ENCODE results near the gene STK24.

Gene STK24

GRCh38 chr13:98505217-98505616, 71.7 kb downstream of the STK24 start:
- no peak overlapping the region for H2AFZ ChIP-seq (ENCODE audit: low read depth, low read length)
- peaks cover 3% of the 10 kb centered on the region for H3K36me3 ChIP-seq (ENCODE audit: insufficient read depth, low read length)
- no peaks in the 10 kb centered on the region for H3K9me3 ChIP-seq (ENCODE audit: low read length)
- no peaks in the 10 kb centered on the region for H3K27me3 ChIP-seq (ENCODE audit: insufficient read depth, low read length)
- H3K4me1 ChIP-seq (ENCODE audit: insufficient read depth, low read length) = peaks cover 43% of the 10 kb centered on the region
- H3K4me3 ChIP-seq (ENCODE audit: low read length) = no peak overlapping the region

- Histone ChIP-seq H3K9me3 (ENCODE audit: low read length) (peaks cover 2% of the 10 kb centered on the region), H3K4me3 (ENCODE audit: low read length) (no peak overlapping the region), H3K36me3 (ENCODE audit: insufficient read depth, low read length) (peaks cover 7% of the 10 kb centered on the region), H3K4me1 (ENCODE audit: insufficient read depth, low read length) (peaks cover 43% of the 10 kb centered on the region), H2AFZ (ENCODE audit: low read depth, low read length) (no peak overlapping the region), H3K27me3 (ENCODE audit: insufficient read depth, low read length) (no peaks in the 10 kb centered on the region)
These were observed 72.4 kb downstream of the STK24 start for GRCh38 chr13:98504371-98504963.

GRCh38 chr13:98504029-98504351, 72.9 kb downstream of the STK24 start:
- Histone ChIP-seq H2AFZ (ENCODE audit: low read depth, low read length) (no peak overlapping the region), H3K4me1 (ENCODE audit: insufficient read depth, low read length) (peaks cover 41% of the 10 kb centered on the region), H3K9me3 (ENCODE audit: low read length) (peaks cover 3% of the 10 kb centered on the region), H3K27me3 (ENCODE audit: insufficient read depth, low read length) (no peaks in the 10 kb centered on the region), H3K4me3 (ENCODE audit: low read length) (no peak overlapping the region), H3K36me3 (ENCODE audit: insufficient read depth, low read length) (peaks cover 11% of the 10 kb centered on the region)

DNA sequence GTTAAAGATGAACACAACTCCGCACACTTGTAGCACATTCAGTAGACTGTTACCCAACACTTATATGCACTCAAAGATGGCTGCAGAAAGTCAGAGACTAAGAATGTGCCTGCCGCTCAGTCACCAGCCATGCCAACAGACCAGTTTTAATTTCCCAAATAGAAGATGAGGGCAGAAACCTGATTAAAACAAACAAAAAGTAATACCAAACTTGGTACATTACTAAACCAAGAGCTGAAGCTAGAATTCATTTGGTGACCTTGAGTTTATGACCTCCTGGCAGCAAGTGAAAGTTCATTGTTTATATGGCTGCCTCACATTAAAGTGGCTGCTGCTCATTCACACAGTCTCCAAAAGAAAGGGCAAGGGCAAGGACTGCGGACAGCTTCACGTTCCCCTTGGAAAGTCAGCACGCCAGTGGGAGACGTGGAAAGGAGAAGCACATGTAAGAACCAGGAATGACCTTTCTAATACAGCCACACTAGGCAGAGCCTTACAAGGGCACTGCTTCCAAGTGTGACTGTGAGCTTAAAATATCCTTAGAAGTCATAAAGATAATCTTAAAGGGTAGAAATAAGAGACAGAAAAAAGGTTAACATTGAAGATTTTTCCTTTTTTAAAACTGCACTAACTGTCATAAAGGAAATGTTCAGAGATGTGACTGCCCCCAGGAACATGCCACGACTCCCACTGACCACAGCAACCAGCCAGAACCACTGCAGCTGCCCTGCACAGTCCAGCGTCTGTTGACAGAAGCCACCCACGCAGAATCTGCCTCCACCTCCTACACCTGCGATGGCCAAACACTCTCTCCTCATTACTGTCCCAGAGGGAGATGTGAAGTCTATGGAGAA, 73.5 kb downstream of the STK24 start:
- H3K36me3 ChIP-seq (ENCODE audit: insufficient read depth, low read length) = peaks cover 13% of the 10 kb centered on the region
- H3K4me3 ChIP-seq (ENCODE audit: low read length) = no peak overlapping the region
- H2AFZ ChIP-seq (ENCODE audit: low read depth, low read length) = no peak overlapping the region
- peaks cover 36% of the 10 kb centered on the region for H3K4me1 ChIP-seq (ENCODE audit: insufficient read depth, low read length)
- no peaks in the 10 kb centered on the region for H3K27me3 ChIP-seq (ENCODE audit: insufficient read depth, low read length)
- peaks cover 6% of the 10 kb centered on the region for H3K9me3 ChIP-seq (ENCODE audit: low read length)

DNA sequence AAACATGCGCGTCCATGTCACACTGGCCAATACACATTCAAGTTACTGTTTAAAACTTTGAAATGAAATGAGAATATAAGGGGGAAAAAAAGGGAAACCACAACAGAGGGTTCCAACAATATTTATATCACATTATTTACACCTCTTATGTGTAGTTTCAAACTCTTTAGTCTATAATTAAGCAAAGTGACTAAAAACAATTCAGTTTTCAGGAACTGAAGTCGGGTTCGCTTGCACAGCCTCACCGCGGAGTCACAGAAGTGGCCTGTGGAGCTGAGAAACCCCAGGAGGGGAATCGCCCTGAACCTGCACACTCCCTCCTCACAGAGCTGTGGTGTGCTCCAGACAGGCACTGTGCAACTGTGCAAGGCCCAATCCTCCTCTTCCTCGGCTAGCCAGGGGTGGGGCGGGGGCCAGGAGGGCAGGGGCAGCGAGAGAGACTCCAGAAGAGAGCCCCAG, 75.9 kb downstream of the STK24 start:
- H3K9me3 ChIP-seq (ENCODE audit: low read length) = peaks cover 7% of the 10 kb centered on the region
- H2AFZ ChIP-seq (ENCODE audit: low read depth, low read length) = no peak overlapping the region
- H3K36me3 ChIP-seq (ENCODE audit: insufficient read depth, low read length) = peaks cover 17% of the 10 kb centered on the region
- H3K27me3 ChIP-seq (ENCODE audit: insufficient read depth, low read length) = no peaks in the 10 kb centered on the region
- H3K4me3 ChIP-seq (ENCODE audit: low read length) = no peak overlapping the region
- peaks cover 20% of the 10 kb centered on the region for H3K4me1 ChIP-seq (ENCODE audit: insufficient read depth, low read length)

DNA sequence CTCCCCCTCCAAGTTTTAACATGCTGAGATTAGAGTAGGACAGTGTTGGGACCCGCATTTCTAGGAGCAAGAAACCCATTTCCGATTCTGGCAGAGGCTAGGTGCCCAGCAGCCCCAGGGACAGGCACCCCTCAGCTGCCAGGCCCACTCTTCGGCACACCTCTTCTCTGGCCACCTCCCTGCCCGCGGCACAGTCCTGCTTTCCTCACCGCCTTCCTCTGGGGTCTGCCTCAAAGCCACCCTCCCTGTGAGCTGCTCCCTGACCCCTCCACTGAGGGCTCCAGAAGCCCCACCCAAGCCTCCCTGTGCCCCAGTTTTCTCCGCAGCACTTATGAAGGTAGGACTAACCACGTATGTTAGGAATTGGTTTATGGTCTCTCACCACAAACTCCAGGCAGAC, 79.9 kb downstream of the STK24 start:
- Histone ChIP-seq H3K27me3 (ENCODE audit: insufficient read depth, low read length) (no peaks in the 10 kb centered on the region), H3K9me3 (ENCODE audit: low read length) (peaks cover 7% of the 10 kb centered on the region), H3K4me1 (ENCODE audit: insufficient read depth, low read length) (no peaks in the 10 kb centered on the region), H3K4me3 (ENCODE audit: low read length) (no peak overlapping the region), H3K36me3 (ENCODE audit: insufficient read depth, low read length) (peaks cover 14% of the 10 kb centered on the region), H2AFZ (ENCODE audit: low read depth, low read length) (no peak overlapping the region)

- H3K4me3 ChIP-seq (ENCODE audit: low read length) = no peak overlapping the region
- no peaks in the 10 kb centered on the region for H3K4me1 ChIP-seq (ENCODE audit: insufficient read depth, low read length)
- H2AFZ ChIP-seq (ENCODE audit: low read depth, low read length) = no peak overlapping the region
- no peaks in the 10 kb centered on the region for H3K27me3 ChIP-seq (ENCODE audit: insufficient read depth, low read length)
- peaks cover 7% of the 10 kb centered on the region for H3K9me3 ChIP-seq (ENCODE audit: low read length)
- peaks cover 14% of the 10 kb centered on the region for H3K36me3 ChIP-seq (ENCODE audit: insufficient read depth, low read length)
These were observed 80.5 kb downstream of the STK24 start for GRCh38 chr13:98496479-98496791.

DNA sequence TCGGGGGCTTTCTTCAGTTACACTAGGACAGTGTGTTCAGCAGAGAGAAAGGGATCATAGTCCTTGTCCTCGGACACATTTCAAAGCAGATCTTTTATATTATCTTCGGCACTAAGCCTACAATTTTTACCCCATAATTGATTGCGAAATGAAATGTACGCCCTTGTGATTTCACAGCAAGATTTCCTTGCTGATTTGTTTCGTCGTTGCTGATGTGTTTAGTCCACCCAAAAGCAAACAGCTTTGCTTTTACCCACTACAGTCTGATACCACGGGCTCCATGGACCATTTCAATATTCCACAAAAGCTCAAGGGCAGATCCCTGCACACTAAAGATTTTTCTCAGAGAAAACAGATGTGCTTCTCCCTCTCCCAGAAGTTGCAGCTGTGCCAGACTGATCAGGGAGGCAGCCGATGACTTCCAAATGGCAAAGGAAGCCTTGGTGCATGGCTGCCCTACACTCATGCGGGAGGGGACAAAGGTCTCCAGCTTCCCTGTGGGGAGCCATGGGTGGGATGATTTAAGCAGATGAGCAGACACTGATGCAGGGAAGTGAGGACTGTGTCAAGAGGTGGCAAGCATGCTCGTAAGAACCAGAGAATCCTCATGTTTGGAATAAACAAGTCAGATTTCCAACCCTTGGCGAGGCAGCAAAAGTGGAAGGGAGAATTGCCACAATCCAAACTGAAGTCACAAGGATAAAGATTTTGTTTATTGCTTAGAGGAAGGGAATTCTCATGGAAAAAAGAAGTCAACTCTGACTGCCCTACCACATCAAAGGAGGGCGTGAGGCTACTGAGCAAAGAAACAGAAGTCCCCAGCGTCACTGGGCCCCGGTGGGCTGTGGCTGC, 81.1 kb downstream of the STK24 start:
- H3K4me3 ChIP-seq (ENCODE audit: low read length) = no peak overlapping the region
- no peak overlapping the region for H2AFZ ChIP-seq (ENCODE audit: low read depth, low read length)
- peaks cover 14% of the 10 kb centered on the region for H3K36me3 ChIP-seq (ENCODE audit: insufficient read depth, low read length)
- no peaks in the 10 kb centered on the region for H3K4me1 ChIP-seq (ENCODE audit: insufficient read depth, low read length)
- H3K9me3 ChIP-seq (ENCODE audit: low read length) = peaks cover 7% of the 10 kb centered on the region
- no peaks in the 10 kb centered on the region for H3K27me3 ChIP-seq (ENCODE audit: insufficient read depth, low read length)

GRCh38 chr13:98494769-98495168, 82.1 kb downstream of the STK24 start:
- Histone ChIP-seq H2AFZ (ENCODE audit: low read depth, low read length) (no peak overlapping the region), H3K27me3 (ENCODE audit: insufficient read depth, low read length) (no peaks in the 10 kb centered on the region), H3K36me3 (ENCODE audit: insufficient read depth, low read length) (peaks cover 15% of the 10 kb centered on the region), H3K9me3 (ENCODE audit: low read length) (peaks cover 7% of the 10 kb centered on the region), H3K4me1 (ENCODE audit: insufficient read depth, low read length) (no peaks in the 10 kb centered on the region), H3K4me3 (ENCODE audit: low read length) (no peak overlapping the region)

DNA sequence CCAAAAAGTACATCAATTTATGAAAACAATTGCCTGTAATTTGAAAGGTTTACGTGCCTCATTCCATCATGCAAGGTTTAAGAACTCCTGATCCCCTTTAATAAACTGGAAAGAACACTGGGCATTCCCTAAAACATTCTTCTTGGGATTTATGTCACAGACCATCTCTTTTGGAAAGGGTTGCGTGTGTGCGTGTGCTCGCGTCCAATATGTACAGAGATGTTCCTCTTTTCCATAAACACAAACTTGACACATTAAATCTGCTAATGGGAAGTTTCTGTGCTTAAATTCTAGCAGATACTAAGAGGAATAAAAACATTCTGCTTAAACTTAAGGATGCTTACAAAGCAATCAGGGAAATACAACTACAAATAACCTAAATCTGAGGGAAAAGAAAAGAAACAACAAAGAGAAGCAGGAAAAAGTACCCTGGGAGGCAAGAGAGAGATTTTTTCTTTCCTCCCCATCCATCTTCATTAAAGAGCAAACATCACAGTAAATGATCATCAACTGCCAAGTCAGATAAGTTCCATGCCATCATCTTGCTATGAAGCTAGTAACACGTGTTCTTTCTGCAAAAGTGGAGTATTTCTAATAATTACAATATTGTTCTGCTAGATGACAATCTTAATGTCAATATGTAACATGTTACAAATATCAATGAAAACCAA, 83.7 kb downstream of the STK24 start:
- Histone ChIP-seq H3K4me3 (ENCODE audit: low read length) (no peak overlapping the region), H3K9me3 (ENCODE audit: low read length) (no peaks in the 10 kb centered on the region), H3K36me3 (ENCODE audit: insufficient read depth, low read length) (peaks cover 5% of the 10 kb centered on the region), H3K27me3 (ENCODE audit: insufficient read depth, low read length) (no peaks in the 10 kb centered on the region), H2AFZ (ENCODE audit: low read depth, low read length) (no peak overlapping the region), H3K4me1 (ENCODE audit: insufficient read depth, low read length) (peaks cover 4% of the 10 kb centered on the region)

DNA sequence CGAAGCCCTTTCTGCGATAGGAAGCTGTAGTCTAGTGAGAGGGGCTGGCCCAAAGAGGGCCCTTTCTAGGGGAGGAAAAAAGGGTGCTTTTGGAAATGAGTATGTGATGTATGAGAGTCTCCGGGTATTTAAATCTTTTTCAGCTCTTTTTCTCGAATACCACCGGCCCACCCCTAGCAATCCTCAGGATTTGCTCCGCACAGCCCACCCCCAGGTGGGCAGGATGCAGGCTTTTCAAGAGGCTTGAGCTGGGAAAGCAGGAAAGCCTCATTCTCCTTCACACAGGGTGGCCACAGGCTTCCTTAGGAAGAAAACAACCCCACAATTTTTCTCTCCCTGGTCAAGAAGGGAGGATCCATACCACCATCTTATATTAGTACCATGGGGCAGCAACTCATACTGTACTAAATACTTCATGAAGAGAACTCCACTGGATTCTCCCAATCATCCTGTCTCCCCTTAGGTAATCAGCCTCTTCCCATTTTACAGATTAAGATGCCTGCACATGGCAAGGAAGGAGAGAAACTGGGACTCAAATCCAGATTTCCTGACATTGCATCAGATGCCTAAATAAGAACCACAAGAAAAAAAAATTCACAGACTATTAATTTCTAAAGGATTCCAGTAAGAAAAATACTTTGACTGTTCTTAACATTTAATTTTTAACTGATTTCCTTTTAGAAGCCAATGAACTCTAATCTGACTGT, 84.4 kb downstream of the STK24 start:
- Histone ChIP-seq H3K36me3 (ENCODE audit: insufficient read depth, low read length) (peaks cover 3% of the 10 kb centered on the region), H2AFZ (ENCODE audit: low read depth, low read length) (no peak overlapping the region), H3K4me1 (ENCODE audit: insufficient read depth, low read length) (peaks cover 9% of the 10 kb centered on the region), H3K4me3 (ENCODE audit: low read length) (no peak overlapping the region), H3K27me3 (ENCODE audit: insufficient read depth, low read length) (no peaks in the 10 kb centered on the region), H3K9me3 (ENCODE audit: low read length) (no peaks in the 10 kb centered on the region)

DNA sequence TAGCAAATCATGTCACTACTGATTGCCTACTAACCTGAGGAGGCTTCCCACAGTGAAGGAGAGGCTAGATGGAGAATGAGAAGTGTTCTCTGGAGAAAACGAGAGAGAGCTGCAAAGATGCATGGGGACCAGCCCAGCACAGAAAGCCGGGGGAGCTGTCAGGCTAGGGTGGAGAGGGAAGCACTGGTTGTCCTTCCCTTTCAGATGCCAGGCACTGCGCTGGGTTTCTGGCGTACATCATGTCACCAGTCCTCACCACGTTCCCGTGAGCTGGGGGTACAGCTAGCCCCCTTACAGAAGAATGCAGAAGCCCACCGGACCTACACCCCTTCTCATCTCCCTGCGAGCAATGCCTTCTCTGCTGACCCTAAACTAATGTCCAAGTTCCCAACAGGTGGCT, 86.0 kb downstream of the STK24 start:
- Histone ChIP-seq H3K27me3 (ENCODE audit: insufficient read depth, low read length) (no peaks in the 10 kb centered on the region), H2AFZ (ENCODE audit: low read depth, low read length) (no peak overlapping the region), H3K9me3 (ENCODE audit: low read length) (no peaks in the 10 kb centered on the region), H3K36me3 (ENCODE audit: insufficient read depth, low read length) (peaks cover 3% of the 10 kb centered on the region), H3K4me1 (ENCODE audit: insufficient read depth, low read length) (peaks cover 9% of the 10 kb centered on the region), H3K4me3 (ENCODE audit: low read length) (no peak overlapping the region)
